NCI-H2107 treated with DMSO at 0.1 percent for 48 hours (cell line): ENCODE measurements around the gene MDM1.
A peak's percentile ranks its signal among the peaks of the same experiment; 100 is the strongest.

Experiments used
- DNase-seq: peaks from one replicate; lab custom pipeline; 2025; ENCODE audit not compliant: unreplicated experiment; lab: John Stamatoyannopoulos, UW

MDM1 gene

GRCh38 chr12:68324531-68324930 is 7.6 kb downstream of the MDM1 start:
- DNase-seq, result no peak

GRCh38 chr12:68321140-68321539 is 11.0 kb downstream of the MDM1 start:
- DNase-seq, result no peak

GRCh38 chr12:68319988-68320623 is 12.1 kb downstream of the MDM1 start:
- no peak for DNase-seq

GRCh38 chr12:68317047-68317667 is 15.0 kb downstream of the MDM1 start:
- DNase-seq, result peak; percentile 76

- DNase-seq, result no peak
Observed at GRCh38 chr12:68310370-68310769, 21.8 kb downstream of the MDM1 start.

GRCh38 chr12:68306564-68306963 is 25.6 kb downstream of the MDM1 start:
- DNase-seq, result no peak

- DNase-seq, result no peak
Observed at GRCh38 chr12:68305278-68305677, 26.9 kb downstream of the MDM1 start.

- DNase-seq, result no peak
Observed at GRCh38 chr12:68304626-68305025, 27.5 kb downstream of the MDM1 start.

- DNase-seq, result no peak
Observed at GRCh38 chr12:68303850-68304249, 28.3 kb downstream of the MDM1 start.

- DNase-seq, result no peak
Observed at GRCh38 chr12:68297929-68298328, 34.2 kb downstream of the MDM1 start.

GRCh38 chr12:68294251-68294650 is 37.9 kb downstream of the MDM1 start:
- DNase-seq, result no peak

- no peak for DNase-seq
Observed at GRCh38 chr12:68293347-68293746, 38.8 kb downstream of the MDM1 start.

GRCh38 chr12:68292151-68292943 is 39.8 kb downstream of the MDM1 start:
- no peak for DNase-seq

- no peak for DNase-seq
Observed at GRCh38 chr12:68291396-68292036, 40.6 kb downstream of the MDM1 start.

GRCh38 chr12:68290126-68290525 is 42.0 kb downstream of the MDM1 start:
- DNase-seq, result no peak

GRCh38 chr12:68287106-68287505 is 45.1 kb downstream of the MDM1 start:
- no peak for DNase-seq

GRCh38 chr12:68286396-68286795 is 45.8 kb downstream of the MDM1 start:
- no peak for DNase-seq

GRCh38 chr12:68285541-68285940 is 46.6 kb downstream of the MDM1 start:
- no peak for DNase-seq

GRCh38 chr12:68281322-68282077 is 50.7 kb downstream of the MDM1 start:
- DNase-seq, result no peak

- no peak for DNase-seq
Observed at GRCh38 chr12:68280240-68280639, 51.9 kb downstream of the MDM1 start.
